CD14-positive monocyte (primary cell): ENCODE data around the gene ZNF92. TPM values are rescaled to one million over a fixed set of nuclear protein-coding genes. Genes with fewer than 3 reads are reported as not detected.

Experiments used
- DNase-seq, 3 donors: peaks; one replicate each; pipeline ENCODE4 v3.0.0-alpha.2; 2011 to 2022
- H2AFZ ChIP-seq: 2 replicates; pipeline ENCODE4 v1.6.0; 2012; ENCODE audit warnings: mild to moderate bottlenecking, low read depth, low read length, inconsistent platforms; ENCODE audit not compliant: insufficient read depth, poor library complexity, severe bottlenecking
- H3K27ac ChIP-seq, 2 donors: 1 replicate in 1 of 2; 2 replicates in 1 of 2; pipeline ENCODE4 v1.5.1; 2012 to 2013; ENCODE audit warnings: low read length in 2 of 2, control low read depth in 1 of 2, inconsistent platforms in 1 of 2, low read depth in 1 of 2, mild to moderate bottlenecking in 1 of 2
- H3K27me3 ChIP-seq, 2 donors: one replicate each; pipeline versions ENCODE4 v1.6.0 to v1.6.1; 2011 to 2013; ENCODE audit warnings: low read length in 2 of 2; ENCODE audit not compliant: control insufficient read depth in 2 of 2, insufficient read depth in 2 of 2
- H3K36me3 ChIP-seq, 2 donors: replicated peaks in 1 of 2; 1 replicate in 1 of 2; 2 replicates in 1 of 2; pipeline versions ENCODE4 v1.5.1 to v1.6.1; 2012 to 2013; ENCODE audit warnings: low read length in 2 of 2, control low read depth in 1 of 2, inconsistent platforms in 1 of 2, mild to moderate bottlenecking in 1 of 2; ENCODE audit not compliant: insufficient read depth in 2 of 2, control insufficient read depth in 1 of 2
- H3K4me1 ChIP-seq, 2 donors: 1 replicate in 1 of 2; 2 replicates in 1 of 2; pipeline versions ENCODE4 v1.5.1 to v1.6.1; 2012 to 2013; ENCODE audit warnings: low read length in 2 of 2, control low read depth in 1 of 2, inconsistent platforms in 1 of 2, mild to moderate bottlenecking in 1 of 2, moderate library complexity in 1 of 2; ENCODE audit not compliant: insufficient read depth in 2 of 2, control insufficient read depth in 1 of 2
- H3K4me2 ChIP-seq: replicated peaks from 2 replicates; pipeline ENCODE3; 2012; ENCODE audit warnings: low read length, moderate library complexity, mild to moderate bottlenecking; ENCODE audit not compliant: poor library complexity, severe bottlenecking; ENCODE audit errors: extremely low read depth
- H3K4me3 ChIP-seq, 3 experiments: fragments of 200-600 bp in 1 of 3; sonication (generic) in 1 of 3; replicated peaks in 1 of 3; 1 replicate in 2 of 3; 2 replicates in 1 of 3; pipeline ENCODE4 v1.5.1; 2011 to 2013; ENCODE audit warnings: low read length in 3 of 3, mild to moderate bottlenecking in 3 of 3, control low read depth in 2 of 3, low read depth in 2 of 3, inconsistent platforms in 1 of 3, moderate library complexity in 1 of 3
- H3K79me2 ChIP-seq: 2 replicates; pipeline ENCODE4 v1.6.0; 2012; ENCODE audit warnings: mild to moderate bottlenecking, control low read depth, inconsistent platforms, low read length, moderate library complexity; ENCODE audit not compliant: insufficient read depth
- H3K9ac ChIP-seq: 2 replicates; pipeline ENCODE4 v1.6.0; 2017; ENCODE audit warnings: low read length, mild to moderate bottlenecking; ENCODE audit not compliant: insufficient read depth, poor library complexity, severe bottlenecking
- H3K9me3 ChIP-seq, 2 donors: replicated peaks in 1 of 2; 1 replicate in 1 of 2; 2 replicates in 1 of 2; pipeline versions ENCODE4 v1.5.1 to v1.6.1; 2012 to 2013; ENCODE audit warnings: low read length in 2 of 2, control low read depth in 1 of 2; ENCODE audit not compliant: control insufficient read depth in 1 of 2, insufficient read depth in 1 of 2
- H4K20me1 ChIP-seq: 2 replicates; pipeline ENCODE4 v1.6.0; 2012; ENCODE audit warnings: mild to moderate bottlenecking, low read length, control low read depth, moderate library complexity; ENCODE audit not compliant: insufficient read depth
- H3K27ac Mint-ChIP-seq, 7 donors: one replicate each; pipeline ENCODE4 v1.8.0; 2020; ENCODE audit warnings: mild to moderate bottlenecking in 7 of 7, mixed read lengths in 7 of 7, moderate library complexity in 6 of 7, inconsistent platforms in 2 of 7
- H3K27me3 Mint-ChIP-seq, 3 donors: one replicate each; pipeline ENCODE4 v1.8.0; 2021 to 2022; ENCODE audit warnings: low read depth in 3 of 3, mild to moderate bottlenecking in 3 of 3, mixed read lengths in 3 of 3, moderate library complexity in 3 of 3, inconsistent platforms in 1 of 3
- H3K36me3 Mint-ChIP-seq, 2 donors: one replicate each; pipeline ENCODE4 v1.8.0; 2020; ENCODE audit warnings: mixed read lengths in 2 of 2, inconsistent platforms in 1 of 2, mild to moderate bottlenecking in 1 of 2
- H3K4me1 Mint-ChIP-seq: one replicate; pipeline ENCODE4 v1.8.0; 2020; ENCODE audit warnings: mild to moderate bottlenecking, mixed read lengths
- H3K4me3 Mint-ChIP-seq, 2 donors: one replicate each; pipeline ENCODE4 v1.8.0; 2020; ENCODE audit warnings: mild to moderate bottlenecking in 2 of 2, mixed read lengths in 2 of 2, moderate library complexity in 1 of 2
- H3K9me3 Mint-ChIP-seq, 7 donors: one replicate each; pipeline ENCODE4 v1.8.0; 2020 to 2022; ENCODE audit warnings: mixed read lengths in 7 of 7, mild to moderate bottlenecking in 6 of 7, moderate library complexity in 6 of 7, inconsistent platforms in 2 of 7
- WGBS: methylation state at CpG from one replicate; pipeline ENCODE4 v1.1.5; 2013; ENCODE audit warnings: missing lambda C conversion rate; ENCODE audit not compliant: insufficient coverage; 5-methylcytosine and 5-hydroxymethylcytosine counted together
- intact Hi-C, 2 donors: fragments of 100-400 bp; cut with micrococcal nuclease; formaldehyde crosslinking; loops; one replicate each; pipeline versions ENCODE4 v1.15.0 to v1.15.1; 2023
- polyA plus RNA-seq, 3 donors: library from polyadenylated mRNA; depleted of rRNA in 1 of 3; unstranded in 2 of 3; stranded (reverse) in 1 of 3; fragments of 300-500 nt in 2 of 3; fragments of >200 nt in 1 of 3; fragmentation: Illumina TruSeq in 2 of 3; gene quantifications; 1 replicate in 2 of 3; 2 replicates in 1 of 3; pipeline ENCODE4 v1.2.3, GENCODE V29; 2012 to 2021
- TF ChIP-seq, protein P1 (sequence below): fragments of 200-600 bp; IDR thresholded peaks from one replicate; pipeline ENCODE4 v1.8.0; 2022; ENCODE audit warnings: antibody characterized with exemption, mild to moderate bottlenecking

Gene ZNF92
- polyA plus RNA-seq, 3 donors = 2.3 to 6.4 (median 4.1) TPM

DNA sequence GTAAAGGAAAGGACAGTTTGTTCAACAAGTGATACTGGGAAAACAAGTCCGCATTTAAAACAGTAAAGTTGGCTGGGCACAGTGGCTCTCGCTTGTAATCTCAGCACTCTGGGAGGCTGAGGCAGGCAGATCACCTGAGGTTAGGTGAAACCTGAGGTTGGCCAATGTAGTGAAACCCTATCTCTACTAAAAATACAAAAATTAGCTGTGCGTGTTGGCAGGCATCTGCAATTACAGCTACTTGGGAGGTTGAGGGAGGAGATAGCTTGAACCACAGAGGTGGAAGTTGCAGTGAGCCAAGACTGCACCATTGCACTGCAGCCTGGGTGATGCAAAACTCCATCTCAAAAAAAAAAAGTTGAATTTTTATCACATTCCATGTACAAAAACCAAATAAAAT, 35.7 kb downstream of the ZNF92 start:
- H3K36me3 Mint-ChIP-seq = no peaks in the 10 kb centered on the region
- Histone ChIP-seq H3K27me3 (no peaks in the 10 kb centered on the region), H3K36me3 (no peaks in the 10 kb centered on the region), H3K4me2 (no peak overlapping the region), H3K9ac (no peak overlapping the region), H3K4me1 (no peaks in the 10 kb centered on the region), H2AFZ (no peak overlapping the region), H3K27ac (no peak overlapping the region), H3K79me2 (no peaks in the 10 kb centered on the region), H4K20me1 (no peaks in the 10 kb centered on the region), H3K9me3 (peaks cover 44% of the 10 kb centered on the region in 2 donors), H3K4me3 (no peak overlapping the region)
- no peak overlapping the region for H3K4me3 Mint-ChIP-seq
- TF ChIP-seq, protein P1, sequence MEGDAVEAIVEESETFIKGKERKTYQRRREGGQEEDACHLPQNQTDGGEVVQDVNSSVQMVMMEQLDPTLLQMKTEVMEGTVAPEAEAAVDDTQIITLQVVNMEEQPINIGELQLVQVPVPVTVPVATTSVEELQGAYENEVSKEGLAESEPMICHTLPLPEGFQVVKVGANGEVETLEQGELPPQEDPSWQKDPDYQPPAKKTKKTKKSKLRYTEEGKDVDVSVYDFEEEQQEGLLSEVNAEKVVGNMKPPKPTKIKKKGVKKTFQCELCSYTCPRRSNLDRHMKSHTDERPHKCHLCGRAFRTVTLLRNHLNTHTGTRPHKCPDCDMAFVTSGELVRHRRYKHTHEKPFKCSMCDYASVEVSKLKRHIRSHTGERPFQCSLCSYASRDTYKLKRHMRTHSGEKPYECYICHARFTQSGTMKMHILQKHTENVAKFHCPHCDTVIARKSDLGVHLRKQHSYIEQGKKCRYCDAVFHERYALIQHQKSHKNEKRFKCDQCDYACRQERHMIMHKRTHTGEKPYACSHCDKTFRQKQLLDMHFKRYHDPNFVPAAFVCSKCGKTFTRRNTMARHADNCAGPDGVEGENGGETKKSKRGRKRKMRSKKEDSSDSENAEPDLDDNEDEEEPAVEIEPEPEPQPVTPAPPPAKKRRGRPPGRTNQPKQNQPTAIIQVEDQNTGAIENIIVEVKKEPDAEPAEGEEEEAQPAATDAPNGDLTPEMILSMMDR = no peak
- WGBS = 100% methylated on average over 2 of the region's 3 CpGs
- H3K27ac Mint-ChIP-seq = no peak overlapping the region
- intact Hi-C loops = no loop called here
- no peak for DNase-seq
- H3K27me3 Mint-ChIP-seq = no peaks in the 10 kb centered on the region
- peaks cover 28 to 58% (median 51%) of the 10 kb centered on the region in 7 donors for H3K9me3 Mint-ChIP-seq
- no peaks in the 10 kb centered on the region for H3K4me1 Mint-ChIP-seq

- no peaks in the 10 kb centered on the region for H3K27me3 ChIP-seq
- TF ChIP-seq, protein P1 = no peak
- no peaks in the 10 kb centered on the region for H4K20me1 ChIP-seq
- H3K4me2 ChIP-seq = no peak overlapping the region
- peaks cover 28 to 41% of the 10 kb centered on the region in 2 donors for H3K9me3 ChIP-seq
- H3K9ac ChIP-seq = no peak overlapping the region
- H3K4me3 ChIP-seq = no peak overlapping the region
- H3K36me3 Mint-ChIP-seq = no peaks in the 10 kb centered on the region
- H3K27ac Mint-ChIP-seq = no peak overlapping the region
- DNase-seq = no peak
- H3K36me3 ChIP-seq = no peaks in the 10 kb centered on the region
- no peaks in the 10 kb centered on the region for H3K79me2 ChIP-seq
- H3K4me3 Mint-ChIP-seq = no peak overlapping the region
- H3K27ac ChIP-seq = no peak overlapping the region
- H3K4me1 Mint-ChIP-seq = no peaks in the 10 kb centered on the region
- no peaks in the 10 kb centered on the region for H3K4me1 ChIP-seq
- intact Hi-C loops = no loop called here
- H2AFZ ChIP-seq = no peak overlapping the region
- peaks cover 20 to 56% (median 42%) of the 10 kb centered on the region in 7 donors for H3K9me3 Mint-ChIP-seq
- no peaks in the 10 kb centered on the region for H3K27me3 Mint-ChIP-seq
These were observed 37.6 kb downstream of the ZNF92 start for GRCh38 chr7:65411249-65411648.
